HepG2 (cell line): Measurements from ENCODE around the gene GLRX2. TPM values are rescaled to one million over a fixed set of nuclear protein-coding genes. Genes with fewer than 3 reads are reported as not detected.

Experiments
- AHR ChIP-seq: IDR thresholded peaks from 2 replicates; pipeline ENCODE4 v1.6.1; 2018; ENCODE audit warnings: missing genetic modification reagents, missing compliant biosample characterization
- ATF7-NPFF ChIP-seq: sonication (generic); formaldehyde crosslinking; IDR thresholded peaks from 2 replicates; pipeline ENCODE4 v1.8.1; 2023; ENCODE audit warnings: mild to moderate bottlenecking, low read depth, missing genetic modification reagents, moderate library complexity
- CBX5 ChIP-seq: sonication (generic); formaldehyde crosslinking; IDR thresholded peaks from 2 replicates; pipeline ENCODE4 v1.4.0; 2020; ENCODE audit warnings: missing genetic modification reagents, borderline replicate concordance
- EED ChIP-seq: sonication (generic); formaldehyde crosslinking; IDR thresholded peaks from 2 replicates; pipeline ENCODE4 v1.5.0; 2020; ENCODE audit warnings: mild to moderate bottlenecking, missing genetic modification reagents
- EZH2 ChIP-seq: conservative IDR thresholded peaks from 2 replicates; pipeline ENCODE4 v1.6.1; 2012; ENCODE audit warnings: mild to moderate bottlenecking, low read depth, low read length, moderate library complexity
- GLMP ChIP-seq: sonication (generic); formaldehyde crosslinking; IDR thresholded peaks from 2 replicates; pipeline ENCODE4 v1.9.0; 2021; ENCODE audit warnings: missing genetic modification reagents, mild to moderate bottlenecking, borderline replicate concordance
- IKZF1 ChIP-seq: fragments of 450-650 bp; IDR thresholded peaks from 2 replicates; pipeline ENCODE4 v1.7.1; 2016
- KDM4B ChIP-seq: sonication (generic); formaldehyde crosslinking; IDR thresholded peaks from 2 replicates; pipeline ENCODE4 v1.4.0; 2020; ENCODE audit warnings: missing genetic modification reagents
- LBX2 ChIP-seq: sonication (generic); formaldehyde crosslinking; IDR thresholded peaks from 2 replicates; pipeline ENCODE4 v1.5.0; 2020; ENCODE audit warnings: missing genetic modification reagents, mild to moderate bottlenecking, borderline replicate concordance
- PITX1 ChIP-seq: sonication (generic); formaldehyde crosslinking; IDR thresholded peaks from 2 replicates; pipeline ENCODE4 v1.5.1; 2020; ENCODE audit warnings: mild to moderate bottlenecking, missing genetic modification reagents
- REXO4 ChIP-seq: sonication (generic); formaldehyde crosslinking; IDR thresholded peaks from 2 replicates; pipeline ENCODE4 v1.8.0; 2022; ENCODE audit warnings: missing genetic modification reagents, mild to moderate bottlenecking, borderline replicate concordance
- SMC3 ChIP-seq: IDR thresholded peaks from 2 replicates; pipeline ENCODE4 v1.6.1; 2011; ENCODE audit warnings: low read length, improper control_type of control experiment
- TCF7L2 ChIP-seq: IDR thresholded peaks from 2 replicates; pipeline ENCODE4 v1.6.1; 2011; ENCODE audit warnings: mild to moderate bottlenecking, low read depth, low read length, moderate library complexity
- TEAD3 ChIP-seq: optimal IDR thresholded peaks from 2 replicates; pipeline ENCODE3; 2016; ENCODE audit warnings: borderline replicate concordance
- YEATS2 ChIP-seq: sonication (generic); formaldehyde crosslinking; IDR thresholded peaks from 2 replicates; pipeline ENCODE4 v1.4.0; 2020; ENCODE audit warnings: missing genetic modification reagents, borderline replicate concordance
- ZHX1 ChIP-seq: sonication (generic); formaldehyde crosslinking; IDR thresholded peaks from 2 replicates; pipeline ENCODE4 v1.8.1; 2022; ENCODE audit warnings: low read depth, mild to moderate bottlenecking, missing genetic modification reagents
- ZMAT5 ChIP-seq: sonication (generic); formaldehyde crosslinking; IDR thresholded peaks from 2 replicates; pipeline ENCODE4 v1.5.0; 2020; ENCODE audit warnings: mild to moderate bottlenecking, low read depth, missing genetic modification reagents, borderline replicate concordance
- ZNF142 ChIP-seq: sonication (generic); formaldehyde crosslinking; IDR thresholded peaks from 2 replicates; pipeline ENCODE4 v1.4.0; 2020; ENCODE audit warnings: missing genetic modification reagents
- ZNF549 ChIP-seq: sonication (generic); formaldehyde crosslinking; IDR thresholded peaks from 2 replicates; pipeline ENCODE4 v1.5.0; 2020; ENCODE audit warnings: missing genetic modification reagents
- ZNF614 ChIP-seq: IDR thresholded peaks from 2 replicates; pipeline ENCODE4 v1.6.1; 2018; ENCODE audit warnings: missing biosample characterization, missing genetic modification reagents, inconsistent platforms, borderline replicate concordance
- polyA plus RNA-seq, 8 experiments: library from polyadenylated mRNA; depleted of rRNA in 3 of 8; stranded (reverse) in 7 of 8; unstranded in 1 of 8; fragments of >200 nt; fragmentation: Illumina TruSeq in 4 of 8; extraction: Trizol in 4 of 8; gene quantifications; 2 replicates each; pipeline versions ENCODE4 v1.2.1 to v1.2.3, GENCODE V29; 2011 to 2016; ENCODE audit warnings: low read depth in 4 of 8, missing spikeins in 1 of 8, mixed read lengths in 1 of 8; ENCODE audit not compliant: insufficient read depth in 1 of 8
- total RNA-seq, 5 experiments: library from RNA; depleted of rRNA; stranded (reverse); fragments of >200 nt; fragmentation: Illumina TruSeq; extraction: Trizol; gene quantifications; 2 replicates each; pipeline ENCODE4 v1.2.3, GENCODE V29; 2016; ENCODE audit warnings: low read depth in 1 of 5

Gene GLRX2
- total and polyA plus RNA-seq, 2 of the 13 experiments (the other 11 are each of a cell fraction or from before 2014, with no cell fraction given) = 11.9 to 39.0 TPM

- TF ChIP-seq ZHX1 (CRISPR knock-in tag) (peak; percentile 13; the same call in 1 of the 2 replicates), EZH2 (no peak), ZNF614 (CRISPR knock-in tag) (no peak), TCF7L2 (no peak), PITX1 (CRISPR knock-in tag) (no peak), ZMAT5 (CRISPR knock-in tag) (no peak), ATF7-NPFF (no peak), EED (CRISPR knock-in tag) (no peak; the same call in 1 of the 2 replicates), ZNF142 (CRISPR knock-in tag) (no peak), LBX2 (CRISPR knock-in tag) (no peak), TEAD3 (CRISPR knock-in tag) (no peak), AHR (CRISPR knock-in tag) (no peak), SMC3 (no peak), CBX5 (CRISPR knock-in tag) (no peak), REXO4 (CRISPR knock-in tag) (0 out of 2 replicates have a peak, but pooled peaks have one; percentile 33), GLMP (CRISPR knock-in tag) (no peak), YEATS2 (no peak), ZNF549 (CRISPR knock-in tag) (no peak), KDM4B (CRISPR knock-in tag) (no peak), IKZF1 (no peak)
Observed at GRCh38 chr1:193058529-193059281, 46.5 kb downstream of the GLRX2 start (continued).
